NCI-H2107 treated with DMSO at 0.1 percent for 48 hours (cell line): Measurements from ENCODE around the gene SNTB2.

Experiments used
- DNase-seq: peaks from one replicate; lab custom pipeline; 2025; ENCODE audit not compliant: unreplicated experiment; lab: John Stamatoyannopoulos, UW

SNTB2 gene

GRCh38 chr16:69179328-69180010 lies 7.5 kb upstream of the SNTB2 start:
- peak; percentile 8 for DNase-seq

- DNase-seq, result no peak
Measured at GRCh38 chr16:69180011-69180338, 7.0 kb upstream of the SNTB2 start.

GRCh38 chr16:69182730-69183416 lies 4.1 kb upstream of the SNTB2 start:
- peak; percentile 18 for DNase-seq

- DNase-seq, result peak; percentile 82
Measured at GRCh38 chr16:69187446-69188235, 677 bp downstream of the SNTB2 start.

GRCh38 chr16:69188236-69188549 lies 1.2 kb downstream of the SNTB2 start:
- DNase-seq, result peak; percentile 82

GRCh38 chr16:69188716-69189115 lies 1.8 kb downstream of the SNTB2 start:
- no peak for DNase-seq

- DNase-seq, result no peak
Measured at GRCh38 chr16:69190046-69190588, 3.2 kb downstream of the SNTB2 start.

- DNase-seq, result no peak
Measured at GRCh38 chr16:69190598-69190997, 3.6 kb downstream of the SNTB2 start.

GRCh38 chr16:69191136-69191535 lies 4.2 kb downstream of the SNTB2 start:
- no peak for DNase-seq

- no peak for DNase-seq
Measured at GRCh38 chr16:69193855-69194254, 6.9 kb downstream of the SNTB2 start.

- no peak for DNase-seq
Measured at GRCh38 chr16:69194488-69194887, 7.5 kb downstream of the SNTB2 start.

GRCh38 chr16:69195369-69196029 lies 8.5 kb downstream of the SNTB2 start:
- no peak for DNase-seq

- DNase-seq, result no peak
Measured at GRCh38 chr16:69197573-69197972, 10.6 kb downstream of the SNTB2 start.

- no peak for DNase-seq
Measured at GRCh38 chr16:69199382-69199781, 12.4 kb downstream of the SNTB2 start.

GRCh38 chr16:69201291-69201690 lies 14.3 kb downstream of the SNTB2 start:
- no peak for DNase-seq

- no peak for DNase-seq
Measured at GRCh38 chr16:69201787-69202186, 14.8 kb downstream of the SNTB2 start.

- DNase-seq, result no peak
Measured at GRCh38 chr16:69204172-69204571, 17.2 kb downstream of the SNTB2 start.

GRCh38 chr16:69209735-69210134 lies 22.8 kb downstream of the SNTB2 start:
- no peak for DNase-seq

- no peak for DNase-seq
Measured at GRCh38 chr16:69217433-69217832, 30.5 kb downstream of the SNTB2 start.

- no peak for DNase-seq
Measured at GRCh38 chr16:69219279-69219678, 32.3 kb downstream of the SNTB2 start.

- DNase-seq, result no peak
Measured at GRCh38 chr16:69223882-69224281, 36.9 kb downstream of the SNTB2 start.
